Measurements from ENCODE around the gene DLG1. TPM values are rescaled to one million over a fixed set of nuclear protein-coding genes. Genes with fewer than 3 reads are reported as not detected.
"Not testable (repeated sequence)": the region's sequence is repeated elsewhere in the genome, so short reads cannot be mapped to it uniquely, and the experiment has no call there.

The DLG1 gene
- total and polyA plus RNA-seq, 12 donors, result 14.1 to 74.6 (median 58.4) TPM

GRCh38 chr3:197064771-197065170, 233.6 kb downstream of the DLG1 start:
- Histone ChIP-seq H3K4me3 (no peak overlapping the region), H3K27ac (no peak overlapping the region), H3K4me1 (replicated peaks in 1 of 2) (no peaks in the 10 kb centered on the region), H3K36me3 (replicated peaks in 1 of 2) (peaks cover 8 to 22% of the 10 kb centered on the region in 2 donors), H3K9me3 (replicated peaks in 1 of 3) (no peaks in the 10 kb centered on the region), H3K27me3 (no peaks in the 10 kb centered on the region)
- no peak for DNase-seq
- WGBS, 4 donors, result 95 to 98% (median 96%) methylated on average over 1 of the region's 1 CpG
- intact Hi-C loops (cut with DNase I), result no loop called here
- no peak for TF ChIP-seq POLR2A (IDR thresholded peaks at IDR 0.05)

GRCh38 chr3:197062446-197062845, 236.0 kb downstream of the DLG1 start:
- Histone ChIP-seq H3K27ac (no peak overlapping the region), H3K36me3 (replicated peaks in 1 of 2) (peaks cover 8 to 44% of the 10 kb centered on the region in 2 donors), H3K4me3 (no peak overlapping the region), H3K27me3 (no peaks in the 10 kb centered on the region), H3K4me1 (replicated peaks in 1 of 2) (no peaks in the 10 kb centered on the region), H3K9me3 (replicated peaks in 1 of 3) (no peaks in the 10 kb centered on the region)
- WGBS, 4 donors, result 80 to 87% (median 85%) methylated on average over 4 of the region's 4 CpGs
- no peak for DNase-seq
- intact Hi-C loops (cut with DNase I), result no loop called here
- TF ChIP-seq POLR2A (IDR thresholded peaks at IDR 0.05), result no peak

- DNase-seq; H3K27me3 ChIP-seq; H3K4me1 ChIP-seq (replicated peaks in 1 of 2); H3K4me3 ChIP-seq; H3K27ac ChIP-seq; H3K9me3 ChIP-seq (replicated peaks in 1 of 3); intact Hi-C loops (cut with DNase I): not testable (repeated sequence)
- WGBS, 4 donors, result 90 to 98% (median 95%) methylated on average over 6 of the region's 6 CpGs
- H3K36me3 ChIP-seq (replicated peaks in 1 of 2), result peaks cover 0 to 16% of the 10 kb centered on the region in 2 donors
These were observed 246.8 kb downstream of the DLG1 start for GRCh38 chr3:197051637-197052036.

DNA sequence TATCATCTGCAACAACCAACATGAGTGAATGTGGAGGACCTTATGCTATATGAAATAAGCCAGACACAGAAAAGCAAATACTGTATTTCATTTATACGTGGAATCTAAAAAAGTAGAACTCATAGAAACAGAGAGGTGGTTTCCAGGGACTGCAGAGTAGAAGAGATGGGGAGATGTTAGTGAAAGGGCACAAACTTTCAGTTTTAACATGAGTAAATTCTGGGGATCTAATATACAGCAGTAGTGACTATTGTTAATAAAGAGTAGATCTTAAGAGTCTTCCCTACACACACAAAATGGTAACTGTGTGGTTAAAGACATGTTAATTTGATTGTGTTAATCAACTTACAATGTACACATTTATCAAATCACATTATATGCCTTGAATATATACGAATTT, 247.9 kb downstream of the DLG1 start:
- intact Hi-C loops (cut with DNase I), result no loop called here
- Histone ChIP-seq H3K9me3 (replicated peaks in 1 of 3) (no peaks in the 10 kb centered on the region), H3K27ac (no peak overlapping the region), H3K27me3 (no peaks in the 10 kb centered on the region), H3K4me1 (replicated peaks in 1 of 2) (no peaks in the 10 kb centered on the region), H3K36me3 (replicated peaks in 1 of 2) (peaks cover 0 to 15% of the 10 kb centered on the region in 2 donors), H3K4me3 (no peak overlapping the region)
- 91 to 94% (median 92%) methylated on average over 2 of the region's 2 CpGs for WGBS, 4 donors
- DNase-seq, result no peak
- no peak for TF ChIP-seq POLR2A (IDR thresholded peaks at IDR 0.05)
- TF ChIP-seq, protein P1, sequence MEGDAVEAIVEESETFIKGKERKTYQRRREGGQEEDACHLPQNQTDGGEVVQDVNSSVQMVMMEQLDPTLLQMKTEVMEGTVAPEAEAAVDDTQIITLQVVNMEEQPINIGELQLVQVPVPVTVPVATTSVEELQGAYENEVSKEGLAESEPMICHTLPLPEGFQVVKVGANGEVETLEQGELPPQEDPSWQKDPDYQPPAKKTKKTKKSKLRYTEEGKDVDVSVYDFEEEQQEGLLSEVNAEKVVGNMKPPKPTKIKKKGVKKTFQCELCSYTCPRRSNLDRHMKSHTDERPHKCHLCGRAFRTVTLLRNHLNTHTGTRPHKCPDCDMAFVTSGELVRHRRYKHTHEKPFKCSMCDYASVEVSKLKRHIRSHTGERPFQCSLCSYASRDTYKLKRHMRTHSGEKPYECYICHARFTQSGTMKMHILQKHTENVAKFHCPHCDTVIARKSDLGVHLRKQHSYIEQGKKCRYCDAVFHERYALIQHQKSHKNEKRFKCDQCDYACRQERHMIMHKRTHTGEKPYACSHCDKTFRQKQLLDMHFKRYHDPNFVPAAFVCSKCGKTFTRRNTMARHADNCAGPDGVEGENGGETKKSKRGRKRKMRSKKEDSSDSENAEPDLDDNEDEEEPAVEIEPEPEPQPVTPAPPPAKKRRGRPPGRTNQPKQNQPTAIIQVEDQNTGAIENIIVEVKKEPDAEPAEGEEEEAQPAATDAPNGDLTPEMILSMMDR (IDR thresholded peaks at IDR 0.05), result no peak

DNA sequence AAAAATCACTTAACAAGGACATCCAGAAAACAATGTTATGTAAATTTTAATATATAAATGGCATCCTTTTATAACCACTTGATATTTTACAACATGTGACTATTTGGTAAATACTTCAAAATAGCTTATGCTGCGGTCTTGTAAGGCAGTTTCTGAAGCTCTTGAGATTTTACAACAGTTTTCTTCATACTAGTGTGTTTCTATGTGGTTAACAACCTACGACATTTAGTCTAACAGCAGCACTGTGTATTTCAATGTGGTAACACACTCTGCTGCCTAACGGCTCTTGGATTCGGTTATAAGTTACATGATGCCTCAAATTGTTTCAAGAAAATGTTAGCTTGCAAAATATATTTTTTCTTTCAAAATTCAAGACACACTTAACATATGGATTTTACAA, 255.9 kb downstream of the DLG1 start:
- Histone ChIP-seq H3K9me3 (replicated peaks in 1 of 3) (no peaks in the 10 kb centered on the region), H3K36me3 (replicated peaks in 1 of 2) (peaks cover 0 to 16% of the 10 kb centered on the region in 2 donors), H3K4me3 (no peak overlapping the region), H3K27ac (no peak overlapping the region), H3K27me3 (no peaks in the 10 kb centered on the region), H3K4me1 (replicated peaks in 1 of 2) (no peaks in the 10 kb centered on the region)
- no peak for TF ChIP-seq POLR2A (IDR thresholded peaks at IDR 0.05)
- TF ChIP-seq, protein P1 (IDR thresholded peaks at IDR 0.05), result no peak
- no peak for DNase-seq
- WGBS, 4 donors, result 93 to 97% (median 97%) methylated on average over 4 of the region's 4 CpGs
- intact Hi-C loops (cut with DNase I), result no loop called here

DNA sequence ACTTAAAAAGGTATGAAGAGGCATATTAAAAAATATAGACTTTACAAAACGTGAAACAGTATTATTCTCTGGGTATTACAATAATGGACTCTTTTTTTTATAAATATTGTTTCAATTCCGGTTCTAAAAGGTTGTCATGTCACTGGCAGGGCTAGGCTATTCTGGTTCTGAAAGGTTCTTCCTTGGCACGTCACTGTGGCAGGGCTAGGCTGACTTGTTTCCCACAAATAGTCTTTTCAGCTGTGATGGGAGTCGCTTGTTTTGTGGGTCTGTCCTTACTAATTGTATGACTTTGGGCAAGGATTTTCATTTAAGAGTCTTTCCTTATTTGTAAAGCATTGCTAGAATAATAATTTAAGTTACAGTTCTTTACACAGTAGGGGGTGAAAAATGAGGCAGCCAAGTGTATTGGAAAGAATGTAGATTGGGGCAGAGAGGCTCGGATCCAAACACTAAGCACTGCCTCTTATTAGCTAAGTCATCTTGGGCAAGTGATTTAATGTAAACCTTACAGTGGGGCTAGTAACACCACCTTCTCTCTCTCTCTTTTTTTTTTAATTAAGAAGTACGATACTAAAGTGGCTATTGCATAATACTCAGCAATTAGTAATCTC, 256.4 kb downstream of the DLG1 start:
- Histone ChIP-seq H3K27ac (no peak overlapping the region), H3K9me3 (replicated peaks in 1 of 3) (no peaks in the 10 kb centered on the region), H3K27me3 (no peaks in the 10 kb centered on the region), H3K4me3 (no peak overlapping the region), H3K4me1 (replicated peaks in 1 of 2) (no peaks in the 10 kb centered on the region), H3K36me3 (replicated peaks in 1 of 2) (peaks cover 0 to 16% of the 10 kb centered on the region in 2 donors)
- no peak for DNase-seq
- intact Hi-C loops (cut with DNase I), result no loop called here
- 91 to 98% (median 95%) methylated on average over 6 of the region's 6 CpGs for WGBS, 4 donors
- TF ChIP-seq POLR2A (IDR thresholded peaks at IDR 0.05), result no peak
- TF ChIP-seq, protein P1 (IDR thresholded peaks at IDR 0.05), result no peak

Measured in adrenal gland (tissue), 12 donors.